HEK293 (cell line): ENCODE measurements around the gene LRSAM1.

Experiments
- CTCF ChIA-PET: fragments of 350-600 bp; formaldehyde crosslinking; extraction: SDS; loops from one replicate; lab custom pipeline; 2021; ENCODE audit warnings: antibody characterized with exemption; lab: Yijun Ruan, JAX
- POLR2A ChIA-PET: fragments of 300-600 bp; formaldehyde crosslinking; extraction: SDS; loops from one replicate; lab custom pipeline; 2020; ENCODE audit warnings: antibody characterized with exemption, inconsistent platforms; lab: Yijun Ruan, JAX
- H3K27ac ChIP-seq: fragments of 200-500 bp; sonication (Bioruptor generic); 2 replicates; pipeline ENCODE4 v1.5.1; 2014; ENCODE audit warnings: low read depth, low read length, control low read depth, inconsistent platforms; ENCODE audit errors: extremely low read depth
- H3K36me3 ChIP-seq, 2 experiments: fragments of 200-500 bp in 1 of 2; sonication (Bioruptor generic) in 1 of 2; 1 replicate in 1 of 2; 2 replicates in 1 of 2; pipeline ENCODE4 v1.5.1; 2014 to 2017; ENCODE audit warnings: inconsistent platforms in 2 of 2, low read length in 2 of 2; ENCODE audit not compliant: control insufficient read depth in 2 of 2, insufficient read depth in 1 of 2
- H3K4me1 ChIP-seq: fragments of 200-500 bp; sonication (Bioruptor generic); 2 replicates; pipeline ENCODE4 v1.5.1; 2014; ENCODE audit warnings: mild to moderate bottlenecking, low read length, inconsistent platforms; ENCODE audit not compliant: control insufficient read depth, insufficient read depth
- H3K4me3 ChIP-seq: 2 replicates; pipeline ENCODE4 v1.5.1; 2011; ENCODE audit warnings: low read depth, mild to moderate bottlenecking, control low read depth, low read length, moderate library complexity
- H3K9me3 ChIP-seq: fragments of 200-500 bp; sonication (Bioruptor generic); 2 replicates; pipeline ENCODE4 v1.5.1; 2014; ENCODE audit warnings: low read depth, low read length, inconsistent platforms; ENCODE audit not compliant: control insufficient read depth, insufficient read depth
- BCL11A ChIP-seq: fragments of 450-650 bp; formaldehyde crosslinking; IDR thresholded peaks from 2 replicates; pipeline ENCODE4 v1.5.1; 2016; ENCODE audit warnings: low read depth, missing biosample characterization, missing genetic modification characterization
- EGR2 ChIP-seq: fragments of 450-650 bp; formaldehyde crosslinking; IDR thresholded peaks from 2 replicates; pipeline ENCODE4 v1.5.1; 2016; ENCODE audit warnings: low read depth, missing biosample characterization, missing genetic modification characterization
- FEZF1 ChIP-seq: fragments of 450-650 bp; formaldehyde crosslinking; IDR thresholded peaks from 2 replicates; pipeline ENCODE4 v1.5.1; 2016; ENCODE audit warnings: missing biosample characterization, missing genetic modification characterization
- KLF10 ChIP-seq: fragments of 450-650 bp; IDR thresholded peaks from 2 replicates; pipeline ENCODE4 v1.5.1; 2018; ENCODE audit warnings: missing biosample characterization, mild to moderate bottlenecking, missing genetic modification characterization
- PRDM1 ChIP-seq: fragments of 450-650 bp; formaldehyde crosslinking; IDR thresholded peaks from 2 replicates; pipeline ENCODE4; 2016; ENCODE audit warnings: missing biosample characterization, missing genetic modification characterization
- WT1 ChIP-seq: fragments of 450-650 bp; formaldehyde crosslinking; IDR thresholded peaks from 2 replicates; pipeline ENCODE4 v1.5.1; 2016; ENCODE audit warnings: missing biosample characterization, missing genetic modification characterization
- ZBTB8A ChIP-seq: fragments of 450-650 bp; formaldehyde crosslinking; IDR thresholded peaks from 2 replicates; pipeline ENCODE4 v1.5.1; 2016; ENCODE audit warnings: missing biosample characterization, missing genetic modification characterization
- ZNF112 ChIP-seq: fragments of 450-650 bp; formaldehyde crosslinking; IDR thresholded peaks from 2 replicates; pipeline ENCODE4 v1.5.0; 2017; ENCODE audit warnings: missing biosample characterization, missing genetic modification characterization
- ZNF140 ChIP-seq: fragments of 450-650 bp; formaldehyde crosslinking; IDR thresholded peaks from 2 replicates; pipeline ENCODE4 v1.5.1; 2016; ENCODE audit warnings: missing biosample characterization, missing genetic modification characterization
- ZNF248 ChIP-seq: fragments of 450-650 bp; formaldehyde crosslinking; IDR thresholded peaks from 2 replicates; pipeline ENCODE4 v1.5.1; 2017; ENCODE audit warnings: missing biosample characterization, missing genetic modification characterization
- ZNF274 ChIP-seq, 2 experiments: fragments of 200-500 bp in 1 of 2; fragments of 450-650 bp in 1 of 2; sonication (Bioruptor generic) in 1 of 2; formaldehyde crosslinking in 1 of 2; IDR thresholded peaks; 2 replicates each; pipeline versions ENCODE4 v1.5.1 to v1.6.1; 2014 to 2016; ENCODE audit warnings: borderline replicate concordance in 1 of 2, inconsistent platforms in 1 of 2, low read length in 1 of 2, missing biosample characterization in 1 of 2, missing genetic modification characterization in 1 of 2
- ZNF48 ChIP-seq: fragments of 450-650 bp; formaldehyde crosslinking; IDR thresholded peaks from 2 replicates; pipeline ENCODE4 v1.5.1; 2016; ENCODE audit warnings: missing biosample characterization, missing genetic modification characterization
- ZNF610 ChIP-seq: fragments of 450-650 bp; formaldehyde crosslinking; IDR thresholded peaks from 2 replicates; pipeline ENCODE4 v1.5.1; 2016; ENCODE audit warnings: missing biosample characterization, missing genetic modification characterization, borderline replicate concordance
- ZXDB ChIP-seq: fragments of 450-650 bp; formaldehyde crosslinking; IDR thresholded peaks from 2 replicates; pipeline ENCODE4 v1.5.1; 2016; ENCODE audit warnings: missing biosample characterization, missing genetic modification characterization
- TF ChIP-seq, protein P1 (sequence below): fragments of 450-650 bp; IDR thresholded peaks from 2 replicates; pipeline ENCODE4 v1.5.1; 2018; ENCODE audit warnings: missing biosample characterization, missing genetic modification characterization
- TF ChIP-seq, protein P2 (sequence below): fragments of 450-650 bp; formaldehyde crosslinking; IDR thresholded peaks from 2 replicates; pipeline ENCODE4 v1.5.1; 2016; ENCODE audit warnings: missing biosample characterization, missing genetic modification characterization
- TF ChIP-seq, protein P3 (sequence below): fragments of 450-650 bp; formaldehyde crosslinking; IDR thresholded peaks from 2 replicates; pipeline ENCODE4 v1.5.1; 2017; ENCODE audit warnings: missing biosample characterization, missing genetic modification characterization
- TF ChIP-seq, protein P4 (sequence below): fragments of 450-650 bp; formaldehyde crosslinking; IDR thresholded peaks from 2 replicates; pipeline ENCODE4 v1.5.1; 2016; ENCODE audit warnings: missing biosample characterization, missing genetic modification characterization
- TF ChIP-seq, protein P5 (sequence below): fragments of 450-650 bp; formaldehyde crosslinking; IDR thresholded peaks from 2 replicates; pipeline ENCODE4 v1.5.1; 2016; ENCODE audit warnings: missing biosample characterization, missing genetic modification characterization
- TF ChIP-seq, protein P6 (sequence below): fragments of 450-650 bp; formaldehyde crosslinking; optimal IDR thresholded peaks from 2 replicates; pipeline ENCODE3; 2016; ENCODE audit warnings: missing biosample characterization, mild to moderate bottlenecking, missing genetic modification characterization

The LRSAM1 gene

DNA sequence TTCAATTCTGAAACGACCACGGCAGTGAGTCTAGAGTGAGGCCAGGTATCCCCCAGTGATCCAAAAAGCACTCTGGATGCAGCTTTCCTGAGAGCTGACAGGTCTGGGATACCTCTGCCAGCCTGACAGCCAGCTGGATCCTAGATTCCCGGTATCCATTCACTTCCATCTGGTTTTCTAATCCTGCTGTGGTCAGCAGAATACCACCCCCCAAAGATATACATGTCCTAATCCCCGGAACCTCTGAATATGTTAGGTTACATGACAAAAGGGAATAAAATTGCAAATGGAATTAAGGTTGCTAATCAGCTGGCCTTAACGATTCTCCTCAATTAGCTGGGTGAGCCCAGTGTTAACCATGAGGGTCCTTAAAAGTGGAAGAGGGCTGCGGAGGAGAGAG is 28.5 kb upstream of the LRSAM1 start:
- CTCF ChIA-PET = interaction anchor here (0.7 kb wide), 2 partner anchors 22 to 32 kb away, joined by 3 read pairs; no protein-coding TSS in a partner anchor
- TF ChIP-seq ZNF610 (no peak), WT1 (no peak), BCL11A (no peak), FEZF1 (no peak), EGR2 (no peak), ZNF140 (tag by site-specific recombination) (no peak), ZNF48 (tag by site-specific recombination) (no peak), ZXDB (tag by site-specific recombination) (no peak), KLF10 (no peak), ZNF248 (tag by site-specific recombination) (no peak), ZBTB8A (no peak), PRDM1 (tag by site-specific recombination) (no peak), ZNF112 (tag by site-specific recombination) (no peak), ZNF274 (IDR thresholded peaks at IDR 0.05; ENCODE audit: low read length) (no peak), ZNF274 (tag by site-specific recombination; IDR thresholded peaks at IDR 0.05; ENCODE audit: borderline replicate concordance) (no peak)
- TF ChIP-seq, protein P1, sequence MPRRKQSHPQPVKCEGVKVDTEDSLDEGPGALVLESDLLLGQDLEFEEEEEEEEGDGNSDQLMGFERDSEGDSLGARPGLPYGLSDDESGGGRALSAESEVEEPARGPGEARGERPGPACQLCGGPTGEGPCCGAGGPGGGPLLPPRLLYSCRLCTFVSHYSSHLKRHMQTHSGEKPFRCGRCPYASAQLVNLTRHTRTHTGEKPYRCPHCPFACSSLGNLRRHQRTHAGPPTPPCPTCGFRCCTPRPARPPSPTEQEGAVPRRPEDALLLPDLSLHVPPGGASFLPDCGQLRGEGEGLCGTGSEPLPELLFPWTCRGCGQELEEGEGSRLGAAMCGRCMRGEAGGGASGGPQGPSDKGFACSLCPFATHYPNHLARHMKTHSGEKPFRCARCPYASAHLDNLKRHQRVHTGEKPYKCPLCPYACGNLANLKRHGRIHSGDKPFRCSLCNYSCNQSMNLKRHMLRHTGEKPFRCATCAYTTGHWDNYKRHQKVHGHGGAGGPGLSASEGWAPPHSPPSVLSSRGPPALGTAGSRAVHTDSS (tag by site-specific recombination) = no peak
- TF ChIP-seq, protein P2, sequence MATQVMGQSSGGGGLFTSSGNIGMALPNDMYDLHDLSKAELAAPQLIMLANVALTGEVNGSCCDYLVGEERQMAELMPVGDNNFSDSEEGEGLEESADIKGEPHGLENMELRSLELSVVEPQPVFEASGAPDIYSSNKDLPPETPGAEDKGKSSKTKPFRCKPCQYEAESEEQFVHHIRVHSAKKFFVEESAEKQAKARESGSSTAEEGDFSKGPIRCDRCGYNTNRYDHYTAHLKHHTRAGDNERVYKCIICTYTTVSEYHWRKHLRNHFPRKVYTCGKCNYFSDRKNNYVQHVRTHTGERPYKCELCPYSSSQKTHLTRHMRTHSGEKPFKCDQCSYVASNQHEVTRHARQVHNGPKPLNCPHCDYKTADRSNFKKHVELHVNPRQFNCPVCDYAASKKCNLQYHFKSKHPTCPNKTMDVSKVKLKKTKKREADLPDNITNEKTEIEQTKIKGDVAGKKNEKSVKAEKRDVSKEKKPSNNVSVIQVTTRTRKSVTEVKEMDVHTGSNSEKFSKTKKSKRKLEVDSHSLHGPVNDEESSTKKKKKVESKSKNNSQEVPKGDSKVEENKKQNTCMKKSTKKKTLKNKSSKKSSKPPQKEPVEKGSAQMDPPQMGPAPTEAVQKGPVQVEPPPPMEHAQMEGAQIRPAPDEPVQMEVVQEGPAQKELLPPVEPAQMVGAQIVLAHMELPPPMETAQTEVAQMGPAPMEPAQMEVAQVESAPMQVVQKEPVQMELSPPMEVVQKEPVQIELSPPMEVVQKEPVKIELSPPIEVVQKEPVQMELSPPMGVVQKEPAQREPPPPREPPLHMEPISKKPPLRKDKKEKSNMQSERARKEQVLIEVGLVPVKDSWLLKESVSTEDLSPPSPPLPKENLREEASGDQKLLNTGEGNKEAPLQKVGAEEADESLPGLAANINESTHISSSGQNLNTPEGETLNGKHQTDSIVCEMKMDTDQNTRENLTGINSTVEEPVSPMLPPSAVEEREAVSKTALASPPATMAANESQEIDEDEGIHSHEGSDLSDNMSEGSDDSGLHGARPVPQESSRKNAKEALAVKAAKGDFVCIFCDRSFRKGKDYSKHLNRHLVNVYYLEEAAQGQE = no peak
- TF ChIP-seq, protein P3, sequence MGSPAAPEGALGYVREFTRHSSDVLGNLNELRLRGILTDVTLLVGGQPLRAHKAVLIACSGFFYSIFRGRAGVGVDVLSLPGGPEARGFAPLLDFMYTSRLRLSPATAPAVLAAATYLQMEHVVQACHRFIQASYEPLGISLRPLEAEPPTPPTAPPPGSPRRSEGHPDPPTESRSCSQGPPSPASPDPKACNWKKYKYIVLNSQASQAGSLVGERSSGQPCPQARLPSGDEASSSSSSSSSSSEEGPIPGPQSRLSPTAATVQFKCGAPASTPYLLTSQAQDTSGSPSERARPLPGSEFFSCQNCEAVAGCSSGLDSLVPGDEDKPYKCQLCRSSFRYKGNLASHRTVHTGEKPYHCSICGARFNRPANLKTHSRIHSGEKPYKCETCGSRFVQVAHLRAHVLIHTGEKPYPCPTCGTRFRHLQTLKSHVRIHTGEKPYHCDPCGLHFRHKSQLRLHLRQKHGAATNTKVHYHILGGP (tag by site-specific recombination) = no peak
- TF ChIP-seq, protein P4, sequence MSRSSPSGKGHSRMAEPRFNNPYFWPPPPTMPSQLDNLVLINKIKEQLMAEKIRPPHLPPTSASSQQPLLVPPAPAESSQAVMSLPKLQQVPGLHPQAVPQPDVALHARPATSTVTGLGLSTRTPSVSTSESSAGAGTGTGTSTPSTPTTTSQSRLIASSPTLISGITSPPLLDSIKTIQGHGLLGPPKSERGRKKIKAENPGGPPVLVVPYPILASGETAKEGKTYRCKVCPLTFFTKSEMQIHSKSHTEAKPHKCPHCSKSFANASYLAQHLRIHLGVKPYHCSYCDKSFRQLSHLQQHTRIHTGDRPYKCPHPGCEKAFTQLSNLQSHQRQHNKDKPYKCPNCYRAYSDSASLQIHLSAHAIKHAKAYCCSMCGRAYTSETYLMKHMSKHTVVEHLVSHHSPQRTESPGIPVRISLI = no peak
- TF ChIP-seq, protein P5, sequence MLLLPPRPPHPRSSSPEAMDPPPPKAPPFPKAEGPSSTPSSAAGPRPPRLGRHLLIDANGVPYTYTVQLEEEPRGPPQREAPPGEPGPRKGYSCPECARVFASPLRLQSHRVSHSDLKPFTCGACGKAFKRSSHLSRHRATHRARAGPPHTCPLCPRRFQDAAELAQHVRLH (tag by site-specific recombination) = no peak
- TF ChIP-seq, protein P6, sequence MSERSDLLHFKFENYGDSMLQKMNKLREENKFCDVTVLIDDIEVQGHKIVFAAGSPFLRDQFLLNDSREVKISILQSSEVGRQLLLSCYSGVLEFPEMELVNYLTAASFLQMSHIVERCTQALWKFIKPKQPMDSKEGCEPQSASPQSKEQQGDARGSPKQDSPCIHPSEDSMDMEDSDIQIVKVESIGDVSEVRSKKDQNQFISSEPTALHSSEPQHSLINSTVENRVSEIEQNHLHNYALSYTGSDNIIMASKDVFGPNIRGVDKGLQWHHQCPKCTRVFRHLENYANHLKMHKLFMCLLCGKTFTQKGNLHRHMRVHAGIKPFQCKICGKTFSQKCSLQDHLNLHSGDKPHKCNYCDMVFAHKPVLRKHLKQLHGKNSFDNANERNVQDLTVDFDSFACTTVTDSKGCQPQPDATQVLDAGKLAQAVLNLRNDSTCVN (tag by site-specific recombination) = no peak
- Histone ChIP-seq H3K4me3 (peak overlapping the region; percentile 64), H3K9me3 (no peaks in the 10 kb centered on the region), H3K27ac (no peak overlapping the region), H3K4me1 (0 out of 2 replicates have a peak, but pooled peaks cover 5% of the 10 kb centered on the region), H3K36me3 (peaks cover 0 to 10% of the 10 kb centered on the region in 2 experiments; a peak in 2 of 3 replicates)
- POLR2A ChIA-PET = interaction anchor here (0.5 to 3.0 kb wide), 7 partner anchors 12 to 198 kb away, joined by 3 to 46 read pairs (median 10); partner anchors contain the start of genes LRSAM1, RPL12 and SLC2A8
